ENCODE measurements around the gene CBX6.

Gene CBX6

DNA sequence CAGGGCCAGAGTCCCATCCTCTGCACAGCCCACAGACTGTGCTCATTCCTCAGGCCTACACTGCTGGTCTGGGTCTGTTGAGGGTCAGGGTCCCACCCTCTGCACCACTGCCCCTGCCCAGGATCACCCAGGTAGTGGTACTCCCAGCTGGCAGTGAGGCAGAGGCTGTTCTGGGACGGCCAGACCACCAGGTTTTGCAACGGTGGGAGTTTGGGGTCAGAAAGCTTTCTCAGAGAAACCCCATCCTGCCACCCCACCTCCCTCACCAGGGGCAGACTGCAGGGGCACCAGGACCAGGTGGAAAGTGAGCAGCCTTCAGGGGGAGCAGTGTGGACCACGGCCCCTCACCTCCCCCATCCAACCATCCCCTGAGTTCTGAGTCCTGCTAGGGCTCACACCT, 39.0 kb downstream of the CBX6 start:
- no peak for DNase-seq (ENCODE audit: low read depth)
- Histone ChIP-seq H3K9ac (ENCODE audit: low read length) (no peak overlapping the region), H3K4me3 (ENCODE audit: low read length) (no peak overlapping the region), H3K27me3 (replicated peaks; ENCODE audit: control insufficient read depth, insufficient read depth, low read length) (no peaks in the 10 kb centered on the region), H3K4me1 (ENCODE audit: control insufficient read depth, insufficient read depth, low read length) (peaks cover 15% of the 10 kb centered on the region), H3K9me3 (ENCODE audit: control insufficient read depth, low read length) (no peaks in the 10 kb centered on the region), H3K36me3 (ENCODE audit: control insufficient read depth, insufficient read depth, low read length, severe bottlenecking) (no peaks in the 10 kb centered on the region)

GRCh38 chr22:38832005-38832978, 39.7 kb downstream of the CBX6 start:
- no peak for DNase-seq (ENCODE audit: low read depth)
- peaks cover 15% of the 10 kb centered on the region for H3K4me1 ChIP-seq (ENCODE audit: control insufficient read depth, insufficient read depth, low read length)
- H3K9me3 ChIP-seq (ENCODE audit: control insufficient read depth, low read length), result no peaks in the 10 kb centered on the region
- no peak overlapping the region for H3K4me3 ChIP-seq (ENCODE audit: low read length)
- no peaks in the 10 kb centered on the region for H3K36me3 ChIP-seq (ENCODE audit: control insufficient read depth, insufficient read depth, low read length, severe bottlenecking)
- no peaks in the 10 kb centered on the region for H3K27me3 ChIP-seq (replicated peaks; ENCODE audit: control insufficient read depth, insufficient read depth, low read length)
- no peak overlapping the region for H3K9ac ChIP-seq (ENCODE audit: low read length)

DNA sequence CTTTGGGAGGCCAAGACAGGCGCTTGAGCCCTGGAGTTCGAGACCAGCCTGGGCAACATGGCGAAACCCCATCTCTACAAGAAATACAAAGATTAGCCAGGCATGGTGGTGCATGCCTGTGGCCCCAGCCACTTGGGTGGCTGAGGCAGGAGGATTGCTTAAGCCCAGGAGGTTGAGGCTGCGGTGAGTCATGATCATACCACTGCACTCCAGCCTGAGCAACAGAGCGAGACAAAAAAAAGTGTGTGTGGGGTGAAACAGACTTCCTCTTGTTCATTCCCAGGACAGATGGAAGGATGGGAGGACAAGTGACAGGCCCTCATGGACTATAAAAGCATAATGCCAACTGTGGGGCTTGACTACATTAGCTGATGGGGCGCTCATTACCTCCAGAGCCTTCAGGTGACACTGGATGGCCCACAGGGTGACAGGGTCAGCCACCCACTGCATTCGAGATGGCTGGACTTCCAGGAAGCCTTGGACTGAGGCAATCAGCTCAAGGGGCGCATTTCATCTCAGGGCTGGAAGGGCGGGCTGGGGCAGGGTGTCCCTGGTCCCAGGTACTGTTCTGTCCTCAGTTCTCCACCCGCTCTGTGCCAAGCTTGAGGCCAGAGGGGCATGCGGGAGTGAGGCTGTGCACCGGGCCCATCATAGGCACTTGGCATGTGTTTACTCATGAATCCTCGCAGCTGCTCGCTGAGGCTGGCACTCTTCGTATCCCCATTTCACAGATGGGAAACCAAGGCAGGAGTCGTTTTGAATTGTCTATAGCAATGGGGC, 40.7 kb downstream of the CBX6 start:
- Histone ChIP-seq H3K9me3 (ENCODE audit: control insufficient read depth, low read length) (no peaks in the 10 kb centered on the region), H3K4me1 (ENCODE audit: control insufficient read depth, insufficient read depth, low read length) (peaks cover 15% of the 10 kb centered on the region), H3K27me3 (replicated peaks; ENCODE audit: control insufficient read depth, insufficient read depth, low read length) (no peaks in the 10 kb centered on the region), H3K4me3 (ENCODE audit: low read length) (no peak overlapping the region), H3K36me3 (ENCODE audit: control insufficient read depth, insufficient read depth, low read length, severe bottlenecking) (no peaks in the 10 kb centered on the region), H3K9ac (ENCODE audit: low read length) (no peak overlapping the region)
- peak; percentile 48 for DNase-seq (ENCODE audit: low read depth)

DNA sequence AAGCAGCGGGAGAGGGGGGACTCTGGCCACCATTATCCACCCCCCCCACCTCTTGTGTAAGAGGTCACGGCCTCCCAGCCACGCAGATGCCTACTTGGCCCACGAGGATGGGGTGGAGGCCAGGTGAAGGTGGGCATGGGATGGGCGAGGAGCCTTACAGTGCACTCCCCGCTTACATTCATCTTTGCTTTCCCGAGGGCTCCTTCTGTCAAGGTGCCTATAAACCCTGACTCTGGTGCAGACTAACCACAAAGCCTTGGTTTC, 41.2 kb downstream of the CBX6 start:
- no peak overlapping the region for H3K4me3 ChIP-seq (ENCODE audit: low read length)
- H3K9me3 ChIP-seq (ENCODE audit: control insufficient read depth, low read length), result no peaks in the 10 kb centered on the region
- no peak for DNase-seq (ENCODE audit: low read depth)
- H3K4me1 ChIP-seq (ENCODE audit: control insufficient read depth, insufficient read depth, low read length), result peaks cover 15% of the 10 kb centered on the region
- no peaks in the 10 kb centered on the region for H3K27me3 ChIP-seq (replicated peaks; ENCODE audit: control insufficient read depth, insufficient read depth, low read length)
- H3K36me3 ChIP-seq (ENCODE audit: control insufficient read depth, insufficient read depth, low read length, severe bottlenecking), result no peaks in the 10 kb centered on the region
- H3K9ac ChIP-seq (ENCODE audit: low read length), result no peak overlapping the region

- H3K36me3 ChIP-seq (ENCODE audit: control insufficient read depth, insufficient read depth, low read length, severe bottlenecking), result no peaks in the 10 kb centered on the region
- no peak for DNase-seq (ENCODE audit: low read depth)
- H3K4me1 ChIP-seq (ENCODE audit: control insufficient read depth, insufficient read depth, low read length), result peaks cover 15% of the 10 kb centered on the region
- no peaks in the 10 kb centered on the region for H3K27me3 ChIP-seq (replicated peaks; ENCODE audit: control insufficient read depth, insufficient read depth, low read length)
- H3K4me3 ChIP-seq (ENCODE audit: low read length), result no peak overlapping the region
- no peak overlapping the region for H3K9ac ChIP-seq (ENCODE audit: low read length)
- no peaks in the 10 kb centered on the region for H3K9me3 ChIP-seq (ENCODE audit: control insufficient read depth, low read length)
These were observed 41.8 kb downstream of the CBX6 start for GRCh38 chr22:38830026-38830844.

- Histone ChIP-seq H3K9ac (ENCODE audit: low read length) (no peak overlapping the region), H3K27me3 (replicated peaks; ENCODE audit: control insufficient read depth, insufficient read depth, low read length) (no peaks in the 10 kb centered on the region), H3K4me3 (ENCODE audit: low read length) (no peak overlapping the region), H3K4me1 (ENCODE audit: control insufficient read depth, insufficient read depth, low read length) (peaks cover 15% of the 10 kb centered on the region), H3K9me3 (ENCODE audit: control insufficient read depth, low read length) (no peaks in the 10 kb centered on the region), H3K36me3 (ENCODE audit: control insufficient read depth, insufficient read depth, low read length, severe bottlenecking) (no peaks in the 10 kb centered on the region)
- DNase-seq (ENCODE audit: low read depth), result peak; percentile 38
These were observed 42.5 kb downstream of the CBX6 start for GRCh38 chr22:38829485-38829884.

GRCh38 chr22:38828616-38829205, 43.3 kb downstream of the CBX6 start:
- Histone ChIP-seq H3K27me3 (replicated peaks; ENCODE audit: control insufficient read depth, insufficient read depth, low read length) (no peaks in the 10 kb centered on the region), H3K9ac (ENCODE audit: low read length) (no peak overlapping the region), H3K36me3 (ENCODE audit: control insufficient read depth, insufficient read depth, low read length, severe bottlenecking) (no peaks in the 10 kb centered on the region), H3K4me3 (ENCODE audit: low read length) (no peak overlapping the region), H3K9me3 (ENCODE audit: control insufficient read depth, low read length) (no peaks in the 10 kb centered on the region), H3K4me1 (ENCODE audit: control insufficient read depth, insufficient read depth, low read length) (peaks cover 15% of the 10 kb centered on the region)
- DNase-seq (ENCODE audit: low read depth), result no peak

GRCh38 chr22:38828191-38828590, 43.8 kb downstream of the CBX6 start:
- H3K9ac ChIP-seq (ENCODE audit: low read length), result no peak overlapping the region
- no peak for DNase-seq (ENCODE audit: low read depth)
- H3K4me3 ChIP-seq (ENCODE audit: low read length), result no peak overlapping the region
- no peaks in the 10 kb centered on the region for H3K9me3 ChIP-seq (ENCODE audit: control insufficient read depth, low read length)
- H3K4me1 ChIP-seq (ENCODE audit: control insufficient read depth, insufficient read depth, low read length), result peaks cover 15% of the 10 kb centered on the region
- no peaks in the 10 kb centered on the region for H3K36me3 ChIP-seq (ENCODE audit: control insufficient read depth, insufficient read depth, low read length, severe bottlenecking)
- H3K27me3 ChIP-seq (replicated peaks; ENCODE audit: control insufficient read depth, insufficient read depth, low read length), result no peaks in the 10 kb centered on the region

GRCh38 chr22:38827510-38827909, 44.5 kb downstream of the CBX6 start:
- Histone ChIP-seq H3K4me1 (ENCODE audit: control insufficient read depth, insufficient read depth, low read length) (peaks cover 15% of the 10 kb centered on the region), H3K9me3 (ENCODE audit: control insufficient read depth, low read length) (no peaks in the 10 kb centered on the region), H3K27me3 (replicated peaks; ENCODE audit: control insufficient read depth, insufficient read depth, low read length) (no peaks in the 10 kb centered on the region), H3K36me3 (ENCODE audit: control insufficient read depth, insufficient read depth, low read length, severe bottlenecking) (no peaks in the 10 kb centered on the region), H3K4me3 (ENCODE audit: low read length) (no peak overlapping the region), H3K9ac (ENCODE audit: low read length) (no peak overlapping the region)
- DNase-seq (ENCODE audit: low read depth), result no peak

DNA sequence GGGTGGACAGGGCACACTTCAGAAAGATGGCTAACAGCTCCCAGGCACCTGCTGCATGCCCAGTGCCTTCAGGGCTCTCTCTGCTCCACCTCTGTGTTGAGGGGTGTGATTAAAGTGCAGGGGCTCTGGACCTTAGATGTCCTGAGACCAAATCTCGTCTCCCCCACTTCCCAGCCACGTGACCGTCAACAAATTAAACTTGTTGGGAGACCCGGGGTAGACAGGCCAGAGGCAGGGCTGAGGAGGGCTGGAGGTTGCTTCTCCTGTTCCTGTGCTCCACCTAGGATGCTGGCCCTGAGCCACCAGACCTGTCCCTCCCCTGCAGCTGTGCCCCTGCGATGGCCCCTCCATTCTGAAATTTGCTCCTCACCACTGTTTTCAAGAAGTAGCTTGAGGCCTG, 45.2 kb downstream of the CBX6 start:
- no peak for DNase-seq (ENCODE audit: low read depth)
- Histone ChIP-seq H3K9ac (ENCODE audit: low read length) (no peak overlapping the region), H3K4me1 (ENCODE audit: control insufficient read depth, insufficient read depth, low read length) (peaks cover 11% of the 10 kb centered on the region), H3K4me3 (ENCODE audit: low read length) (no peak overlapping the region), H3K9me3 (ENCODE audit: control insufficient read depth, low read length) (no peaks in the 10 kb centered on the region), H3K36me3 (ENCODE audit: control insufficient read depth, insufficient read depth, low read length, severe bottlenecking) (no peaks in the 10 kb centered on the region), H3K27me3 (replicated peaks; ENCODE audit: control insufficient read depth, insufficient read depth, low read length) (no peaks in the 10 kb centered on the region)

DNA sequence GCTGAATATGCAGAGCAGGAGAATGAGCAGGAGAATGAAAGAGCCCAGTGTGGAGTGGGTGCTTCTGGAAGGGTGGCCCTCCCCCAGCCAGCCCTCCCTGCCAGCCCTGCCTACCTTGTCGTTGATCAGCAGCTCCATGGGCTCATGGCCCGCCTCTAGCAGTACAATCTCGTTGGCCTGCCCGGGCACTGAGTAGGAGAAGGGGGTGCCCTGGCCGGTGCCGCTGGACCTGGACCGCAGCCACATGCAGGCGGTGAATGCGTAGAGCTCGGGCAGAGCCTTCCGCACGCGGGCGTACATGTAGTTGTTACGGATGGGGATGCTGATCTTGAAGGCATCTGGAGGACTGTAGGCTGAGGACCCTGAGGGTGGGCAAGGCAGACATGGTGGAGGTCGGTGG, 45.6 kb downstream of the CBX6 start:
- Histone ChIP-seq H3K4me1 (ENCODE audit: control insufficient read depth, insufficient read depth, low read length) (peaks cover 6% of the 10 kb centered on the region), H3K36me3 (ENCODE audit: control insufficient read depth, insufficient read depth, low read length, severe bottlenecking) (no peaks in the 10 kb centered on the region), H3K4me3 (ENCODE audit: low read length) (no peak overlapping the region), H3K27me3 (replicated peaks; ENCODE audit: control insufficient read depth, insufficient read depth, low read length) (no peaks in the 10 kb centered on the region), H3K9me3 (ENCODE audit: control insufficient read depth, low read length) (no peaks in the 10 kb centered on the region), H3K9ac (ENCODE audit: low read length) (no peak overlapping the region)
- DNase-seq (ENCODE audit: low read depth), result no peak

All from adipocyte (in vitro differentiated cells).